GM19023 (cell line): ENCODE results near the gene USP32.
"Not testable (repeated sequence)": the region's sequence is repeated elsewhere in the genome, so short reads cannot be mapped to it uniquely, and the experiment has no call there.

Experiments
- ATAC-seq: cut with Tn5 transposase; IDR thresholded peaks from one replicate; pipeline ENCODE4 v1.9.1; 2021; ENCODE audit warnings: mild to moderate bottlenecking, moderate library complexity; ENCODE audit not compliant: unreplicated experiment

Gene USP32

GRCh38 chr17:60333628-60334031 lies 58.3 kb downstream of the USP32 start:
- ATAC-seq = no peak

GRCh38 chr17:60333072-60333471 lies 58.9 kb downstream of the USP32 start:
- ATAC-seq = not testable (repeated sequence)

DNA sequence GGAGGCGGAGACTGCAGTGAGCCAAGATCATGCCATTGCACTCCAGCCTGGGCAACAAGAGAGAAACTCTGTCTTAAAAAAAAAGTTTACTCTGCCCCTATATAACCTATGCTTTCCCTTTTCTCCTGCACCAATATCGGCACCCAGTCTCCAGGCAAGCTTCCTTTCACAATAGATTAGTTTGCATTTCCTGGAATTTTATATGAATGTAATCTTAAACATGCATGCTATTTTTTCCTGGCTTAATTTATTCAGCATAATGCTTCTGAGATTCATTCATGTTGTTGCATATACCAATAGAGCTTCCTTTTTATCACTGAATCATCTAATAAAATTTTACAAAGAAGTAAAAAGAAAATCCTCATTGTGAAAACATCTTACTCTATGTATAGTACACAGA lies 59.4 kb downstream of the USP32 start:
- no peak for ATAC-seq

DNA sequence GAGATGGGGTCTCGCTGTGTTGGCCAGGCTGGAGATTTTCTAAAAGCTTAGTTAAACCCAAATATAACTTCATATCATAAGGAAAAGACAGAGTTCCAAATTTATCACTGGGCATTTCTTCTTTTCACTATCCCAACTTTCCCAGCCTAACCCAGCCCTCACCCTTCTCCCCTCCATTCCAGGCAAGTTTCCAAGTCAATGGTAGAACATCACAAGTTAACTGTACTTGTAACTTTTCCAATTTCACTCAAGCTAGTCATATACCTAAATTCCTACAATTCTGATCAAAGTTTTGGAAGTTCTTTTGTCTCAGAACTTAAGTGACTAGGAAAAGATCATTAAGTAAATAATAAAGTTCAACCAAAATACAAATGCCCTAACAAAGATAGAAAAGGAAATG lies 61.2 kb downstream of the USP32 start:
- ATAC-seq = no peak

DNA sequence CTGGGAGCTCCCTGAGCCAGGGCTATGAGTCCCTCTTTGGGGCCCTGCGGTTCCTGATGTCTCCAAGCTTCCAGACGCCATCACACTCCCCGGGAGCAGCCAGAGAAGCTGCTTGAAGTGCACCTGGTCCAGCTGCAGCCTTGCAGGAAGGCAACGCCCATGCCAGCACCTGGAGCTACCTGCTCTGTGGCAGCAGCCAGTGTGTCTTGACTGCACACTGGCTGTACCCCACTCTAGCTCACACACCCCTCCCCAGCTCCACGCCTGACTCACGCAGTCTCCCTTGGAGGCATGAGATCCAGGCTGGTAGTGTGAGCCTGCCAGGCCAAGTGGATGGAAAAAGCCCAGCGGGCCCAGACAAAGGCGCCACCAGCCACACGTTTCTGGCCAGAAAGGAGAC lies 63.3 kb downstream of the USP32 start:
- no peak for ATAC-seq

DNA sequence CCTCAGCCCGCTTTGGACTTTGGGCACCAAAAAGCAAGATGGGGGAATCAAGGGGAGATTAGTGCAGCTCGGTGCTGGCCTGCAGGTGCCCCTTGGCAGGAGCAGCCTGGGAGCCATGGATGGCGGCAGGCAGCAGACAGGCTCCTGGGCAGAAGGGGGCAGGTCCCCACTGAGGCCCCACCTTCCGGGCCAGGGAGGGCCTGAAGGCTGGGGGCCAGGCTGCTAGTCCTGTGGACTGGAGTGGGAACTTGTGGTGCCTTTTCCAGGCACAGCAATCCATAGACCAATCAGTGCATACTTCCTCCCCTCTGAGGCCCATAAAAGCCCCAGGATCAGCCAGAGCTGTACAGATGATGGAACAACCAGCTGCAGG lies 64.0 kb downstream of the USP32 start:
- ATAC-seq = no peak

GRCh38 chr17:60327134-60327900 lies 64.6 kb downstream of the USP32 start:
- no peak for ATAC-seq

- no peak for ATAC-seq
Observed at GRCh38 chr17:60326702-60327101, 65.2 kb downstream of the USP32 start.

- ATAC-seq = no peak
Observed at GRCh38 chr17:60325730-60326524, 66.0 kb downstream of the USP32 start.

GRCh38 chr17:60323754-60324153 lies 68.2 kb downstream of the USP32 start:
- ATAC-seq = no peak

DNA sequence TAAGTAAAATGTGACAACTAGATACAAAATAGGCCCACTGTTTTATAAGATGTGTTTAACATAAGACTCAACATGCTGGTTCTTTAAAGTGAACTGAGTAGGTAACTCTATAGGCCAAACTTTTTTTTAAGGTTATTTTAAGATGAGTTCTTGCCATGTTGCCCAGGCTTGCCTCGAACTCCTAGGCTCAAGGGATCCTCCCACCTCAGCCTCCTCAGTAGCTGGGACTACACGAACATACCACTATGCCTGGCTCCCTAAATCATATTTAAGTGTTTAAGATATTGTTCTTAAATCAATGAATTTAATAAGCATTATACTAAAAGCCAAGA lies 69.9 kb downstream of the USP32 start:
- ATAC-seq = no peak

DNA sequence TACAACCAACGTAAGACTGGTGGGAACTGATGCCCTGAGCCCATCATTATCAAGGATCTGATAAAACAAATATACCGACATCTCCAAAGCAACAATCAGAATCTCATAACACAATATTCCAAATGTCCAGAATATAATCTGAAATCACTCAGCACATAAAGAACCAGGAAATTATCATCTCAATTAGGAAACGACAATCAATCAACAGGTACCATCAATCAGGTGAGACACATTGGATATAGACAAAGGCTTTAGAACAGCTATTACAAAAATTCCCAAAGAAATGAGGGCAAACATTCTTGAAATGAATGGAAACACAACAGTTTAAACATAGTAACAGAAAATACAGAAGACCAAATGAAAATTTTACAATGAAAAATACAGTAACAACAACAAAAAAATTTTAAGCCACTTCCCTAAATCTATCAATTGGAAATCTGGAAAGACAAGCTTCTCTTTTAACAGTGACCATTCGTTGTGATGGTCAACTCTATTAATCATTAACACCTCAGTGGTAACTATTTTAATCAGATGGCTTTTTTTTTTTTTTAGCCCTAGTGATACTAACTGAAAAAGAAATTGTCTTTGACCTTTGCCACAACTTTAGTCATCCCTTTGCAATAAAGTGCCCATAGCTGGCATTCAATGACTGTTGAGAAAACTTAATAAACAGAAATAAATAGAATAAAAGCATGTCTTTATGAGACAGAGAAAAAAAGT lies 70.4 kb downstream of the USP32 start:
- ATAC-seq = no peak

- no peak for ATAC-seq
Observed at GRCh38 chr17:60318830-60319229, 73.1 kb downstream of the USP32 start.

DNA sequence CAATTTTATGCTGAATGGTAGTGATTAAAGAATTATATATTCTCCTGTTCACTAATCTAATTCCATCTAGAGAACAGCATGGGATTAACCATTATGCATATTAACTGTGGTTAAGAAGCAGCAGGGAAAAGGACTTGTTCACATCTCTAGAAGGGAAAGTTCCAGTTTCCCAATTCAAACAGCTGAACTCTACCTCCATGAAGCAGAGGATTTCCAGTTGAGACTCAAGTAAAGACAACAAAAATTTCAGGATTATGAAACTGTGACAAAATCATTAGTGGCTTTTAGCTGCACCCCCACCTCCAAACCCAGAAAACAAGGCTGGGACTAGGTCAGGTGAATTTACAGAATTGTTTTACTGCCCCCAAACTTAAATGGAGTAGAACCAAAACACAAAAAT lies 73.6 kb downstream of the USP32 start:
- ATAC-seq = no peak

GRCh38 chr17:60315650-60316049 lies 76.3 kb downstream of the USP32 start:
- no peak for ATAC-seq

DNA sequence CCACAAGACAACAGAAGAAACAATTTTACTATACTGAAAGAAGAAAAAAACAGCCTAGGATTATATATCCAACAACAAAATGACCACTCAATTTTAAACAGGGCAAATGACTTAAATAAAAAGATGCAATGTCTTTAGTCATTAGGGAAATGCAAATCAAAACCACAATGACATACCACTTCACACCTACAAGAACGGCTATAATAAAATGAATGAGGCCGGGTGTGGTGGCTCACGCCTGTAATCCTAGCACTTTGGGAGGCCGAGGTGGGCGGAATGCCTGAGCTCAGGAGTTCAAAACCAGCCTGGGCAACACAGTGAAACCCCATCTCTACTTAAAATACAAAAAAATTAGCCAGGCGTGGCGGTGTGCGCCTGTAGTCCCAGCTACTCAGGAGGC lies 77.0 kb downstream of the USP32 start:
- ATAC-seq = not testable (repeated sequence)

- ATAC-seq = no peak
Observed at GRCh38 chr17:60314423-60314822, 77.5 kb downstream of the USP32 start.

- no peak for ATAC-seq
Observed at GRCh38 chr17:60311936-60312335, 80.0 kb downstream of the USP32 start.

DNA sequence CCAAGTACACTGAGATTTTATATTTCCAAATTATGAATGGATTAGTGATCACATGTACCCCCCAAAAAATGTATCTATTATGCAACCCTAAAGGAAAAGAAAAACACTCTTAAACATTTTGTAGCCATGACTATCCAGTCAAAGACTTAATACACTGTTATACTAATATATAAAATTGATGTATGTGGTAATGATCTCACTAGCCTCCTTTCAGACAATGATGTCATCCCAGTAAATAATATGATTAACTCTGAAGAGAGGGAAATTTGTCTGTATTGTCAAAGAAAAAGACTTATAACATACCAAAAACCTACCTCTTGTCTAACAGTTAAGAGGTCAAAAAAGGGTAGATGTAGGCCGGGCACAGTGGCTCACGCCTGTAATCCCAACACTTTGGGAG lies 80.7 kb downstream of the USP32 start:
- no peak for ATAC-seq

DNA sequence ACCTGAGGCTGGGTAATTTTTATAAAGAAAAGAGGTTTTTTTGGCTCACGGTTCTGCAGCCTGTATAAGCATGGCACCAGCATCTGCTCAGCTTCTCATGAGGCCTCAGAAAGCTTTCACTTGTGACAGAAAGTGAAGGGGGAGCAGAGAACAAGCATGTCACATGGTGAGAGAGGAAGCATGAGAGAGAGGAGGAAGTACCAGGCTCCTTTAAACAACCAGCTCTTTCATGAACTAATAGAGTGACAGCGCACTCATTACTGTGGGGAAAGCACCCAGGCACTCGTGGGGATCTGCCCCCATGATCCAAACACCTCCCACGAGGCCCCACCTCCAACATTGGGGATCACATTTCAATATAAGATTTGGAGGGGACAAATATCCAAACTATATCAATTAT lies 86.8 kb downstream of the USP32 start:
- ATAC-seq = no peak

GRCh38 chr17:60304502-60304901 lies 87.4 kb downstream of the USP32 start:
- ATAC-seq = no peak
